K562 treated with DMSO at 1 percent for 24 hours (cell line): ENCODE results near the gene ZNF417. TPM values are rescaled to one million over a fixed set of nuclear protein-coding genes. Genes with fewer than 3 reads are reported as not detected.

Experiments
- total RNA-seq: library from RNA; unstranded; fragments of 300-600 nt; gene quantifications from 2 replicates; pipeline ENCODE4 v1.2.3, GENCODE V29; 2022; ENCODE audit warnings: low read depth; ENCODE audit not compliant: insufficient read depth

Gene ZNF417
- total RNA-seq = 2.5 and 3.2 TPM in 2 replicates

GRCh38 chr19:57916168-57916995, at the start of gene ZNF417:
Gene ZNF417, minus strand, starts transcription at chr19:57916592. Its CDS starts 181 bp downstream, at chr19:57916411.

GRCh38 chr19:57947419-57948134, 31.2 kb upstream of the ZNF417 start, which contains the start of gene ZNF256:
Gene ZNF256, minus strand, starts transcription at chr19:57947706. Its CDS starts 232 bp downstream, at chr19:57947474.

DNA sequence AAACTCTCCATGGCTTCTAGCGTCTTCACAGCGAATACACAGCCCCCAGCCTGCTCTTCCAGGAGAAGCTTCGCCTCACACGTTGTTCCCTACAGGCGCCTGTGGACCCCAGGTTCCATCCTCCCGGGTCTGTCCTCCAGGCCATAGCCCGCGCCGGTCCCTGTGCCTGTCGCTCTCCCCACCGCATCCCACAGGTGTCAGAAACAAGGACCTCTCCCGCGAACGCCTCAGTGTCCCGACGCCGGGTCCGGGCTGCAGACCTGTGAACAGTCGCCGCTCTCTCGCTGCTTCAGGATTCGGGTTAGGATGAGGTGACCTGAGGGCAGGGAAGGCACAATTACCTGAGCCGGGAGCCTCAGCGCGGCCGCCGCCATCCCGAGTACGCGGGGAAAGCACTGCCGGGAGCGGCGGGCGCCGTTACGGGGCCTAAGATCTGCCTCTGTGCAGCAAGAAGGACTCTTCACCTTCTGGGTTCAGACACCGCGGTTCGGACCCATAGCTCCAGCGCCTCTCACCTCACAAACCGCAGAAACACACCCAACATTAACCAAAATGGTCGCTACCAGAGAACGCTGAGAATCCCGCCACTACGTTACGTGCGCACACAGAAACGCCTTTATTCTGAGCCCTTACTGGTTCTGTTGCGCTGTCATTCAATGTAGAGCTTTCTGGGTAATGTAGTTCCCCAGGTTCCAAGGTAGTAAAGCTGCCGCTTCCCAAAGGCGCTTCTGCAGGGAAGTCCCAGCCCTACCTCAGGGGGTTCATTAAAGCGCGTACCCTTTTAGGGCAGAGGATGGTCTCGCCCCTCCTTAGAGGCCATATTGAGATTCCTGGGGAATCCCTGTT, 18.7 kb upstream of the ZNF417 start, which contains the start of gene ZNF418:
Gene ZNF418, minus strand, starts transcription at position 583 of the 846 bp plus-strand sequence. CDS start 1,580 bp downstream, outside the sequence.

GRCh38 chr19:57888560-57889231, 27.7 kb downstream of the ZNF417 start, which contains the start of gene ZNF814:
Gene ZNF814, minus strand, starts transcription at chr19:57889037. Its CDS starts 235 bp downstream, at chr19:57888802.

Other genes with a start within 250 kb of the ZNF417 start
- not detected in 2 replicates for gene ZSCAN4, start 247.7 kb downstream of the ZNF417 start, total RNA-seq
- 2.8 and 3.5 TPM in 2 replicates for gene ZNF551, start 234.6 kb downstream of the ZNF417 start, total RNA-seq
- gene ZNF154, start 207.4 kb downstream of the ZNF417 start, total RNA-seq = not detected in 2 replicates
- 1.8 and 2.9 TPM in 2 replicates for gene ZNF671, start 189.0 kb downstream of the ZNF417 start, total RNA-seq
- gene ZNF776, start 169.8 kb downstream of the ZNF417 start, total RNA-seq = 7.1 and 8.3 TPM in 2 replicates
- gene ZNF586, start 146.9 kb downstream of the ZNF417 start, total RNA-seq = 2.1 and 5.2 TPM in 2 replicates
- 4.8 TPM in 2 replicates for gene ZNF552, start 101.7 kb downstream of the ZNF417 start, total RNA-seq
- gene ZNF587B, start 86.3 kb downstream of the ZNF417 start, total RNA-seq = 2.4 and 3.1 TPM in 2 replicates
- gene ZNF587, start 66.7 kb downstream of the ZNF417 start, total RNA-seq = 6.6 and 7.5 TPM in 2 replicates
- gene ZNF814, start 27.6 kb downstream of the ZNF417 start, total RNA-seq = 2.6 and 2.7 TPM in 2 replicates
- gene ZNF418, start 18.8 kb upstream of the ZNF417 start, total RNA-seq = 0.67 TPM in 1 of 2 replicates, not detected in the other
- 0.14 TPM in 1 of 2 replicates, not detected in the other for gene ZNF256, start 31.1 kb upstream of the ZNF417 start, total RNA-seq
- not detected in 2 replicates for gene C19orf18, start 57.9 kb upstream of the ZNF417 start, total RNA-seq
- gene ZNF606, start 86.2 kb upstream of the ZNF417 start, total RNA-seq = 0.90 and 1.2 TPM in 2 replicates
- not detected in 2 replicates for gene ZSCAN1, start 117.4 kb upstream of the ZNF417 start, total RNA-seq
- gene ZNF135, start 142.7 kb upstream of the ZNF417 start, total RNA-seq = 0.14 and 0.32 TPM in 2 replicates
- 7.9 and 11.5 TPM in 2 replicates for gene ZSCAN18, start 181.6 kb upstream of the ZNF417 start, total RNA-seq
- gene ZNF329, start 234.2 kb upstream of the ZNF417 start, total RNA-seq = 2.6 and 2.7 TPM in 2 replicates